HG03135 (cell line): ENCODE data around the gene STK36.
A peak's percentile ranks its signal among the peaks of the same experiment; 100 is the strongest.

Experiments used
- ATAC-seq: cut with Tn5 transposase; IDR thresholded peaks from one replicate; pipeline ENCODE4 v1.9.1; 2021; ENCODE audit warnings: mild to moderate bottlenecking, moderate library complexity; ENCODE audit not compliant: unreplicated experiment

STK36 gene, protein sequence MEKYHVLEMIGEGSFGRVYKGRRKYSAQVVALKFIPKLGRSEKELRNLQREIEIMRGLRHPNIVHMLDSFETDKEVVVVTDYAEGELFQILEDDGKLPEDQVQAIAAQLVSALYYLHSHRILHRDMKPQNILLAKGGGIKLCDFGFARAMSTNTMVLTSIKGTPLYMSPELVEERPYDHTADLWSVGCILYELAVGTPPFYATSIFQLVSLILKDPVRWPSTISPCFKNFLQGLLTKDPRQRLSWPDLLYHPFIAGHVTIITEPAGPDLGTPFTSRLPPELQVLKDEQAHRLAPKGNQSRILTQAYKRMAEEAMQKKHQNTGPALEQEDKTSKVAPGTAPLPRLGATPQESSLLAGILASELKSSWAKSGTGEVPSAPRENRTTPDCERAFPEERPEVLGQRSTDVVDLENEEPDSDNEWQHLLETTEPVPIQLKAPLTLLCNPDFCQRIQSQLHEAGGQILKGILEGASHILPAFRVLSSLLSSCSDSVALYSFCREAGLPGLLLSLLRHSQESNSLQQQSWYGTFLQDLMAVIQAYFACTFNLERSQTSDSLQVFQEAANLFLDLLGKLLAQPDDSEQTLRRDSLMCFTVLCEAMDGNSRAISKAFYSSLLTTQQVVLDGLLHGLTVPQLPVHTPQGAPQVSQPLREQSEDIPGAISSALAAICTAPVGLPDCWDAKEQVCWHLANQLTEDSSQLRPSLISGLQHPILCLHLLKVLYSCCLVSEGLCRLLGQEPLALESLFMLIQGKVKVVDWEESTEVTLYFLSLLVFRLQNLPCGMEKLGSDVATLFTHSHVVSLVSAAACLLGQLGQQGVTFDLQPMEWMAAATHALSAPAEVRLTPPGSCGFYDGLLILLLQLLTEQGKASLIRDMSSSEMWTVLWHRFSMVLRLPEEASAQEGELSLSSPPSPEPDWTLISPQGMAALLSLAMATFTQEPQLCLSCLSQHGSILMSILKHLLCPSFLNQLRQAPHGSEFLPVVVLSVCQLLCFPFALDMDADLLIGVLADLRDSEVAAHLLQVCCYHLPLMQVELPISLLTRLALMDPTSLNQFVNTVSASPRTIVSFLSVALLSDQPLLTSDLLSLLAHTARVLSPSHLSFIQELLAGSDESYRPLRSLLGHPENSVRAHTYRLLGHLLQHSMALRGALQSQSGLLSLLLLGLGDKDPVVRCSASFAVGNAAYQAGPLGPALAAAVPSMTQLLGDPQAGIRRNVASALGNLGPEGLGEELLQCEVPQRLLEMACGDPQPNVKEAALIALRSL (N-terminal part only)

DNA sequence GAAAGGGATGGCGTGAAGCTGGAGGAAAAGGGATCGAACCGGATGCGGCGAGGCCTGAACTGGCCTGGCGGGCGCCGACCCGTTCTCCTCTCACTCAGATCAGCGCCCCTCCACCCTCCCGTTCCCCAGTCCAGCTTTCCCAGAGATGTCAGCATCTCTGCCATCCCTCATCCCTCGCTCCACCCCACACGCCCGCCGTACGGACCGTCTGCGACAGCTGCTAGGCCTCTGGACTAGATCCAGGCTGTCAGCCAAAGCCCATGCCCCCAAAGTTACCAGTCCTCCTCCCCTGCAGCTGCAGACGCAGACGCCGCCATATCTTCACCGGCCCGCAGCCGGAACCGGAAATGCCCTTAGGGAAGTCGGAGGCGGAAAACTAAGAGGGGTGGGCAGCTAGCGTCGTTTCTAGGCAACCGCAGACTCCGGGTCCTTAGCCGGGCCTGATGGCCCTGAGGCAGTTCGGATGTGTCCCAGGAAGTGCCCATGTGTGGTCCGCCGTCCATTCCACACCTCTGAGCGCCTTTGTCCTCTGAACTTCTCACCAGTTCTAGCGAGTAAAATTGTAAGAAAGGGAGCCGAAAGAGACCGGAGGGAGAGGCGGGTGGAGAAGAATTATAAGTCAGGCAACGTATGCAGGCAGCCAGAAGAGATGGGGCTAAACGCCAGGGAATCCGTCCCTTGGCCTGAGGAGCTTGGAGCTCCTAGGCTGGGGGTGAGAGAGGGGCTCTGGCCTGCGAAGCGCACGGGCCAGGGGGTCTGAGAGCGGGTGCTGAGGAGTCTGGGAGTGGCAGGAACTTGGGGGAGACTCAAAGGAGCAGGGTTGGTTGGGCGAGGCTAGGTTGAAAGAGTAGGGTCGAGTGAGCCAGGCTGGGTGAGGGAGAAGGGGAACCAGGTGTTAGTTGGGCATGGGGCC, at the start of gene STK36, which contains the start of gene RNF25:
Gene STK36, plus strand, starts transcription at position 433 of the 913 bp plus-strand sequence. CDS start 744 bp downstream, outside the sequence.
Gene RNF25, minus strand, starts transcription at position 349 of the 913 bp plus-strand sequence. Its CDS starts 32 bp downstream, at position 317.
- peak; percentile 95 for ATAC-seq

DNA sequence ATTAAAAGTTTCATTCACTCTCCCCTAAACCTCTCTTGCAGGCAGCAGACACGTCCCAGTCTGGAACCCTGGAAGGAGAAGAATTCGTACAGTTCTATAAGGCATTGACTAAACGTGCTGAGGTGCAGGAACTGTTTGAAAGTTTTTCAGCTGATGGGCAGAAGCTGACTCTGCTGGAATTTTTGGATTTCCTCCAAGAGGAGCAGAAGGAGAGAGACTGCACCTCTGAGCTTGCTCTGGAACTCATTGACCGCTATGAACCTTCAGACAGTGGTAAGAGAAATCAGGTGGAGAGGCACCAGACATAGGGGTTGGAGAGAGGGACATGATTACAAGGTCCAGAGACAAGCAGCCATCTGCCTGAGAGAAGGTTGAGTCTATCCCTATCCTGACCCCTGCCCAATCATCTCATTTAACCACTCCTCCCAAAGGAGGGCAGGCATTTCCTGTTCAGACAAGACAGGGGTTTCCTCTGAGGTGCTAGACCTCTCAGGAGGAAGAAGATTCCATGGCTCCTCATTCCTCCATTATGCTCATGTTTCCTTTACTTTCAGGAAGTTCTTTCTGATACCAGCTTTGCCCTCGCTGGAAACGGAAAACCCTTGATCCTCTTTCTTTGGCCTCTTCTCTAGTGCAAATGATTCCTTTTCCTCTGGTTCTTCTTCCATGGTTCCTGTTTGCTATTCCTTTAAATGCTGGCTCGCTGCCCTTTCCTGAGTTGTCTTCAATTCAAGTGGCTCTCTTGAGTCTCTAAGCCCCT, 49.1 kb upstream of the STK36 start:
- no peak for ATAC-seq

DNA sequence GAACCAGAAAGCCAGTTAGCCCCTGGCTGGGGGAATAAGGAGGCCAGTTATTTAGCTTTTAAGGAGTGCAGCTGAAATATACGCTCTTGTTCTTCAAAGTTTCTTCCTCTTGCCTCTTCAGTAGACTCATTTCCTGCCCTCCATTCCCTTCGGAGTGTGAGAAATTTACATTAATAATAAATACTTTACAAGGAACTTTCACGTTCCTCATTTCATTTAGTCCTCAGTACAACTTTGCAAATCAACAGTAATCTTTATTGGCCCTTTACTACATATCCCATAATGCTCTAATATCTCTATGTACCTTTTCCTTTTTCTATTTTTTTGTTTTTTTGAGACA, 48.5 kb upstream of the STK36 start:
- ATAC-seq = no peak

DNA sequence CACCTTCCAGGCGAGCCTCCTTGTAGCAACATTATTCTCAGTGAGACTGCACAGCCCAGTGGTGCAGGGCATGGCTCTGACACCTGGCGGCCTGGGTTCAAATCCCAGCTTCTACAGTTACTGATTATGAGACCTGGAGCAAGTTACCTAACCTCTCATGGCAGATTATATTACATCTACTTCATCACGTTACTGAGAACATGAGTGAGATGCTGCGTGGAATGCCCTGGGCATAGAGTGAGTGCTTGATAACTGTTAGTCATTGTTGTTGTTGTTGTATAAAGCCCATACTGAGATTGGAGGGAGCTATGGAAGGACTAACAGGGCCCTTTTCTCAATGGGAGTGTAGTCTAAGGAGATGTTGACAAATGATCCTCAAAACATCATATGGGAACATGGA, 45.5 kb upstream of the STK36 start:
- ATAC-seq = no peak

DNA sequence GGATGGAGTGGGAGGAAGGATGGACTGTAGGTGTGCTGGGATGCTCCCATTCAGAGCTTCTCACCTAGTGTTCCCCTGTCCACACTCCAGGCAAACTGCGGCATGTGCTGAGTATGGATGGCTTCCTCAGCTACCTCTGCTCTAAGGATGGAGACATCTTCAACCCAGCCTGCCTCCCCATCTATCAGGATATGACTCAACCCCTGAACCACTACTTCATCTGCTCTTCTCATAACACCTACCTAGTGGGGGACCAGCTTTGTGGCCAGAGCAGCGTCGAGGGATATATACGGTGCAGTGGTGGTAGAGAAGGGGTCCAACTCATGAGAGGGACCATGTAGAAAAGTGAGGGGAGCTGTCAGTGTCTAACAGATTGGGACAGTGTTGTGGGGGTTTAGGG, 43.9 kb upstream of the STK36 start:
- no peak for ATAC-seq

DNA sequence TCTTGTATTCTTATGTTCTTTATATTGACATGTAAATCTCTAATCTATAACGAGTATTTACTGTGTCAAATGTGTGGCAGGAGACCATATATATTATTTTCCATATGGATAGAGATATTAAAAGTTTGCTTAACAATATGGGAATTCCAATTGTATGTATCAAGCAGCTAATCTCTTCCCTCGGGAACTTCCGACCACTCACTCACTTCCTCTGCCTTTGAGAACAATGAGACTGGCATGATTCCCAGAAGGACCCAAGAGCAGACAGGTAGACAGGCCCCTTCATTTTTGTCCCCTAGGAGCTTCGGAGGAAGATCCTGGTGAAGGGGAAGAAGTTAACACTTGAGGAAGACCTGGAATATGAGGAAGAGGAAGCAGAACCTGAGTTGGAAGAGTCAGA, 40.0 kb upstream of the STK36 start:
- no peak for ATAC-seq

DNA sequence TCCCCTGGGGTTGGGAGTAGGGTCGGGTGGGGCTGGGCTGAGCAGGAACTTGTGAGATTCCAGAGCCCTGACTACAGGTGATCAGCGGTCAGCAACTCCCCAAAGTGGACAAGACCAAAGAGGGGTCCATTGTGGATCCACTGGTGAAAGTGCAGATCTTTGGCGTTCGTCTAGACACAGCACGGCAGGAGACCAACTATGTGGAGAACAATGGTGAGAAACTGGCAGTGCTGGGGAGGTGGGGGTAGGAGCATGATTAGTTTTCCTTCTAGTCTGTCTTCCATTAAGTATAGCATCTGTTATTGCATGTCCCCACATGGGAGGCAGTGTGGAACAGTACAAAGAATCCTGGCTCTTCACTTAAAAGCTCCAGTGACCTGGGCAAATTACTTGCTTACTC, 36.2 kb upstream of the STK36 start:
- no peak for ATAC-seq

DNA sequence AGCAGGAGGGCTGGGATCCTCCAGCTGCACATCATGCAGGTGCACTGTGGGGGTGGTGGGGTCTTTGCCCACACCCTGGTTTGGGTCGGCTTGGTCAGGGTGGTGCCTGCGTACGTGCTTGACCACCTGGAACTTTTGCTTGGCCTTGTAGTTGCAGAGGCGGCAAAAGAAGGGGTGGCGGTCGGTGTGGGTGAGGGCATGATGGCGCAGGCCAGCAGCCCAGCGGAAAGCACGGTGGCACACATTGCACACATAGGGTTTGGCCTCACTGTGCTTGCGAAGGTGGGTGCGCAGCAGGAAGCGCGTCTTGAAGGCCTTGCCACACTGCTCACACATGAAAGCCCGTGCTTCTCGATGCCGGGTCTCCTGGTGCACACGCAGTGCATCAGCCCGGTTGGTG, 33.5 kb upstream of the STK36 start:
- ATAC-seq = no peak

DNA sequence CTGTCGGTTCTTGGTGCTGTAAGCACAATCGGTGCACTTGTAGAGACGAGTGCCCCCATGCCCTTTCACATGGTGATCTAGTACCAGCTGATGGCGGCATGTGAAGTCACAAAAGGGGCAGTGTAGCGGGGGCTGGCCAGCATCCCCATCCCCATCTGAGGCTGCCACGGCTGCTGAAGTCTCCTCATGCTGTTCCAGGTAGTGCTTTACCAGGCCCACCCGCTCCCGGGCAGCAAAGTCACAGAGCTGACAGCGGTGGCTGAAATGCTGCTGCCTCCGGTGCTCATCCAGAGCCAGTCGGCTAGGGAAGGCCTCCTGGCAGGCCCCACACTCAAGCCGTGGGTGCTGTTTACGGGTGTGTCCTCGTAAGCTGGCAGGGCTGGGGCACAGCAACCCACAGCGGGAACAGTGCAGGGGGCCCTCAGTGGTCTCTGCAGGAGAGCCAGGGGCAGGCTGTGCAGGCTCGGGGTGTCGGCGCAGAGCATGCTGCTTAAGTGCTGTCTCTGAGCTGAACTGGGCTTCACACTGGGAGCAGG, 29.7 kb upstream of the STK36 start:
- ATAC-seq = no peak

DNA sequence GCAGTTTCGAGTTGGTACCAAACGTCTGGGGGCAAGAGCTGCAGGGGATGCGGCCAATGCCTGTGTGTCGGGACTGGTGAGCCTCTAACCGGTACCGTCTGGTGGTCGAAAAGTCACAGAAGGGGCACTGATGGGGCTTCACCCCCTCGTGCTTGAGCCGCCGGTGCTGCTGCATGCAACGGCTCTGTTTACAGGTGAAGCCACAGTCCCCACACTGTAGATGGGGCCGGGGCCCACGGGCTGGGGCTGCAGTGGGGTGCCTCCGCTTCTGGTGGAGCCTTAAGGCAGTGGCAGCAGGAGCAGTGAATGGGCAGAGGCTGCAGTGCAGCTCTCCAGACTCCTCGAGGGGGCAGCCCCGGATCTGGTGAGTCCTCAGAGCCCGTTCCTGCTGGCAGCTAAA, 29.1 kb upstream of the STK36 start:
- no peak for ATAC-seq

DNA sequence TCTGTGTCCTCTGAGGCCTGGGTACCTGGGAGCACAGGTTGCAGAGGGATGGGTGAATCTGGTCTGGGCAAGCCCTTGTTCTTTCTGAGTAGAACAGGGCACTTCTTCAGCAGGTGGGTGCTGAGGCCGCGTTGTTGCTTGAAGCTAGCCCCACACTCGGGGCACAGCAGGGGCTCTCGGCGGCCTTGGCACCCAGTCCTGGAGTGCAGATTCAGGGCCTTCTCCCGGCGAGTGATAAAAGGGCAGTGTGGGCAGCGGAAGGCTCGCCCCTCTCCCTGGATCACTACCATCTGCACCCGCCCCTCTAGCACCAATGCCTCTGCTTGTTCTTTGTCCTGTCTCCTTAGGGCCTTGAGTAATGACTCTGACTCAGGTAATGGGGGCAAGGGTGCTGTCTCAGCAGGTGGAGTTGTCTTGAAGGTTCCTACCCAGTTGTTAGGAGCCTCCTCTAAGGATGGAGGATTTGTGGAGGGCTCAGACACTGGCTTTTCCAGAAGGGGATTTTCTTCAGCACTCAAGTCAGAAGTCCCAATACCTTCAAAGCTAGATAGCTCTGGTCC, 28.1 kb upstream of the STK36 start:
- no peak for ATAC-seq

DNA sequence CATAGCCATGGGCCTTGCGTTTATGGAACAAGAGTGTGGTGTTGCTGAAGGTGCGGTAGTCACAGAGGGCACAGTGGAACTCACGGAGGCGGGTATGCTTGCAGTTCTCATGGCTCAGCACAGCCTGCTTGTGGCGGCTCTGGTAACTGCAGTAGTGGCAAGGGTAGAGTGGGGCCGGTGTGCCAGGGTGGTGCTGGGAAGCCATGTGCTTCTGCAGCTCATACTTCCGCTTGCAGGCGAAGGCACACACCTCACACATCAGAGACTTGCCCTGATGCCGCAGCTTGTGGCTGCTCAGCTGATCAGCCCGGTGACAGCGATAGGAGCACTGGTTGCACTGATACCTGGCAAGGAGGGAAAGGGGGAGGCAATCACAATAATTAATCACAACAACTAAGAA, 27.2 kb upstream of the STK36 start:
- ATAC-seq = no peak

DNA sequence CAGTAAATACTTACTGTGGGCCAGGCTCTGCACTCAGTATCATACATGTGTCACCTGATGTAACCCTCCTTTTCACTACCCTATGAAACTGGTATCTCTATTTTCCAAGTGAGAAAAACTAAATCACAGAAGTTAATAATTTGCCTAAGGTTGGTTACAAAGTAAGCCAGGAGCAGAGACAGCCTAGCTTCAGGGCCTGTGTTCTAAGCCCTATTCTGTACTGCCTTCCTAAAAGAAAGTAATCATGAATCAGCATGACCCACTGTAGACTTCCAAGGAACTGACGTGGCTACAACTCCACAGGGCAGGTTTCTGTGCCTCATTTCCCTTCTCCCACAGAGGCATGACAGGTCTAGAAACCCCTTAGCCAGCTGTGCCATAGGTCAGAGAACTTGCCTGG, 26.8 kb upstream of the STK36 start:
- peak; percentile 56 for ATAC-seq

DNA sequence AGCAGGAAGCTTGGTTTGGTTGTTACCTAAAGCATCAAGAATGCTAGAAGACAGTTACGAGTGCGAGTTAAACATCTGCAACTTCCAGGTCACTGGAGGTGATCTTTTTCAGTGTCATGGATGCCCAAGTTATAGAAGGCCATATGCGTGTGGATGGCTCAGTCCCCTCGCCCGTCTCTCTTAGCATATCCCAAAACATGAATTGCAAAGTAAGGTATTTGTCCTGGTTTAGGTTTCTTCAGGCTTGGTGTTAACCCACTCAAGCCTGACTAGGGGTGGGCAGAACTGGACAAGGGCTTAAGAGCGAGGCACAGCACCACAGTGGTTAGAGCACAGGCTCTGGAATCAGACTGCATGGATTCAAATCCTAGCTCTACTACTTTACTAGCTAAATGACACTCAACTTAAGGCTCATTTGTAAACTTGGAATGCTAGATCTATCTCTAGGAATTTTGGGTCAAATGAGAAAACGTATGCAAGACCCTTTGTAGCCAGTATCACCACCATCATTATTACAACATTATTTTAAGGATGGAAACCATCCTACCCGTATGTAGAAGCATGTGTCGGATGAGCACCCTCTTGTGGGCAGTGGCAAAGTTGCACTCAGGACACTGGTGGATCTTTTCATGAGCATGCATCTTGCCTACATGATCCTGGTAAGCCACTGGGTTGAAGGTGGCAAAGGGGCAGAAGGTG, 23.6 kb upstream of the STK36 start:
- ATAC-seq = no peak

DNA sequence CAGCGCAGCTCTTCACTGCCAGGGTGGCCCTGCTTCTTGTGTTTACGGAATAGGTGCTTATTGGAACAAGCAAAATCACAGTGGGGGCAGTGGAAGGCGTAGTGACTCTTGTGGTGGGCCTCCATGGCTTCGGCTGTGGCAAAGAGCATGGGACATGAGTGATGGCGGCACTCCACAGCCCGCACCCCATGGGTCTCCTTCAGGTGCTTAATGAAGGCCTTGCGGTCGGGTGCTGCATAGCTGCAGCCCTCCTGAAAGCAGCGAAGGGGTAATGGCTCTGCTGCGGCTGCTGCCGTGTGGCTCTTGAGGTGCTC, 23.1 kb upstream of the STK36 start:
- no peak for ATAC-seq

DNA sequence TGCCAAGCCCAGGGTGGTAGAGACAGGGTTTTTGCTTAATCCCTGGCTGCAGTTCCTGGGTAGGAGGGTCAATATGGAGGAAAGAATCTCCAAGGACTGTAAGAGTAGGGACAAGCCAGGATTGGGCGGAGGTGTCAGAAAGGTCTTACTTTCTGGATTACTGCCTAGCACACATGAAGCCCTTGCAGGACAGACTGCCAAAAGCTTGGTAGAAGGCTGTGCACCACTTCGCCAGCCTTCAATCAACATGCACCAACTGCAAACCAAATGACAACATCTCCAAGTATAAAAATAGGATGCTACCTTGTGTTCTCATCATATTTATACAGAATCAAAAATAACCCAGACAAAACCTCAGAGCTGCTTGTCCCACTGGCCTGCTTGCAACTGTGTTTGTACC, 16.1 kb upstream of the STK36 start:
- ATAC-seq = no peak

DNA sequence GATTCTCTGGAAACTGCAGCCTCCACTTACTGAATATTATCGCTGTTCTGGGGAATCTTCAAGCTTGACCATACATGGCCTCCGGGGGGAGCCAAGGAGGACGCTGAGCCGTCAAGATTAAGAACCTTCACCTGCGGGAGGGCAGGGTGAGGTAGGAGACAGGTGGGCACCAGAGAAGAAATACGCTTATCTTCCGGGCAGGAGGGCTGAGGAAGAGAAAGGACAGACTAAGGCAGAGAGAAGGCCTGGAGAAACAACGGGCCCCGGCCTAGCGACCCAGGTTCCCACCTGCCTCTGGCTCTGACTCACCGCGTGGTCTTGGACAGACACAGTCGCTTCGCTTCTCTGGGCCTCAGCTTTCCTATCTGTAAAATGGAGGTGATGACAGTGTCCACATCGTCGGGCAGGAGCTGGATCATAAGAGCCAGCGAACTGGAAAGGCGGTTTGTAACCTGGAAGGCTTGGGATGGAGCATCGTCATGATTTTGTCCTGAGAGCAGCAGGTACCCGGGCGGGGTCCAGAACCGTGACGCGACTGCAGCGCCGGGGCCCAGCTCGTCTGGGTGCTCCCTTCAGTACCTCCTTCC, 13.1 kb upstream of the STK36 start:
- ATAC-seq = peak; percentile 34
